HFFc6 (cell line): ENCODE data around the gene GH2. TPM values are rescaled to one million over a fixed set of nuclear protein-coding genes. Genes with fewer than 3 reads are reported as not detected.
"Not testable (repeated sequence)": the region's sequence is repeated elsewhere in the genome, so short reads cannot be mapped to it uniquely, and the experiment has no call there.

ENCODE experiments used
- DNase-seq: peaks from one replicate; pipeline ENCODE4 v3.0.0-alpha.2; 2018
- H3K27ac Mint-ChIP-seq: 2 replicates; pipeline ENCODE4 v1.8.0; 2020; ENCODE audit warnings: mild to moderate bottlenecking, mixed read lengths
- H3K27me3 Mint-ChIP-seq: 2 replicates; pipeline ENCODE4 v1.8.0; 2021; ENCODE audit warnings: mild to moderate bottlenecking, moderate library complexity, mixed read lengths; ENCODE audit not compliant: insufficient read depth
- H3K36me3 Mint-ChIP-seq: 2 replicates; pipeline ENCODE4 v1.8.0; 2021; ENCODE audit warnings: low read depth, mixed read lengths
- H3K4me1 Mint-ChIP-seq: 2 replicates; pipeline ENCODE4 v1.8.0; 2020; ENCODE audit warnings: low read depth, mixed read lengths
- H3K4me3 Mint-ChIP-seq: 2 replicates; pipeline ENCODE4 v1.8.0; 2020; ENCODE audit warnings: mild to moderate bottlenecking, moderate library complexity, mixed read lengths
- H3K9me3 Mint-ChIP-seq: 2 replicates; pipeline ENCODE4 v1.8.0; 2020; ENCODE audit warnings: mild to moderate bottlenecking, mixed read lengths
- CTCF ChIP-seq: fragments of 200-600 bp; sonication (generic); IDR thresholded peaks from 2 replicates; pipeline ENCODE4 v1.5.0; 2021; ENCODE audit warnings: antibody characterized with exemption, mild to moderate bottlenecking
- total RNA-seq, 6 experiments: library from RNA; stranded (reverse); fragmentation: NEBNext Ultra II Directional; extraction: Animal tissue kit (Norgen Biotek cat#: 25700); gene quantifications; 2 replicates in 1 of 6; 3 replicates in 5 of 6; pipeline ENCODE4 v1.2.3, GENCODE V29; 2021

GH2 gene
- total RNA-seq, 6 experiments from 2014 or later, result not detected

DNA sequence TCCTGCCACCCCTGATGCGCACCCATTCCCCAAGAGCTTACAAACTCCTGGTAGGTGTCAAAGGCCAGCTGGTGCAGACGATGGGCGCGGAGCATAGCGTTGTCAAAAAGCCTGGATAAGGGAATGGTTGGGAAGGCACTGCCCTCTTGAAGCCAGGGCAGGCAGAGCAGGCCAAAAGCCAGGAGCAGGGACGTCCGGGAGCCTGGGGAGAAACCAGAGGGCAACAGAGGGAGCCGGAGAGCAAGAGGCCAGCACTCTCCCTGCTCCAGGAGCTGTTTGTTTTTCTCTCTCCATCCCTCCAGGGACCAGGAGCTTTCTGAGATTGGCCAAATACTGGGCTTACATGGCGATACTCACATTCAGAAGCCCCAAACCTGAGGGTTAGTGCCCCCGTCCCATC is 36.6 kb upstream of the GH2 start:
- H3K4me3 Mint-ChIP-seq, result no peak overlapping the region
- H3K4me1 Mint-ChIP-seq, result no peaks in the 10 kb centered on the region
- no peak for TF ChIP-seq CTCF
- no peaks in the 10 kb centered on the region for H3K36me3 Mint-ChIP-seq
- H3K27me3 Mint-ChIP-seq, result peaks cover 33% of the 10 kb centered on the region
- no peak for DNase-seq
- H3K9me3 Mint-ChIP-seq, result no peaks in the 10 kb centered on the region
- no peak overlapping the region for H3K27ac Mint-ChIP-seq

- Mint-ChIP-seq H3K9me3 (no peaks in the 10 kb centered on the region), H3K27me3 (peaks cover 31% of the 10 kb centered on the region)
Measured at GRCh38 chr17:63917646-63918045, 35.9 kb upstream of the GH2 start.

DNA sequence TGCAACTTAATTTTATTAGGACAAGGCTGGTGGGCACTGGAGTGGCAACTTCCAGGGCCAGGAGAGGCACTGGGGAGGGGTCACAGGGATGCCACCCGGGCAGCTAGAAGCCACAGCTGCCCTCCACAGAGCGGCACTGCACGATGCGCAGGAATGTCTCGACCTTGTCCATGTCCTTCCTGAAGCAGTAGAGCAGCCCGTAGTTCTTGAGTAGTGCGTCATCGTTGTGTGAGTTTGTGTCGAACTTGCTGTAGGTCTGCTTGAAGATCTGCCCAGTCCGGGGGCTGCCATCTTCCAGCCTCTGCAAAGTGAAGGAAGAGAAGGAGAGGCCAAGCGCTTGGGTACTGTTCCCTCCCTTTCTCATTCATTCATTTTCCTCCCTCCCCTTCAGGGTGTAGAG is 35.5 kb upstream of the GH2 start:
- not testable (repeated sequence) for H3K9me3 Mint-ChIP-seq
- H3K27me3 Mint-ChIP-seq, result peaks cover 33% of the 10 kb centered on the region

More at GRCh38 chr17:63917646-63918045, 35.9 kb upstream of the GH2 start:
- TF ChIP-seq CTCF, result no peak
- Mint-ChIP-seq H3K36me3 (no peaks in the 10 kb centered on the region), H3K27ac (no peak overlapping the region), H3K4me3 (no peak overlapping the region), H3K4me1 (no peaks in the 10 kb centered on the region)
- DNase-seq, result no peak

GRCh38 chr17:63916566-63917185 is 34.9 kb upstream of the GH2 start:
- Mint-ChIP-seq H3K9me3 (no peaks in the 10 kb centered on the region), H3K4me3 (no peak overlapping the region), H3K36me3 (no peaks in the 10 kb centered on the region), H3K27me3 (peaks cover 34% of the 10 kb centered on the region), H3K27ac (no peak overlapping the region), H3K4me1 (no peaks in the 10 kb centered on the region)
- no peak for TF ChIP-seq CTCF
- DNase-seq, result no peak

More for the DNA sequence above, 35.5 kb upstream of the GH2 start:
- H3K36me3 Mint-ChIP-seq, H3K27ac Mint-ChIP-seq, H3K4me1 Mint-ChIP-seq, H3K4me3 Mint-ChIP-seq, DNase-seq: not testable (repeated sequence)

DNA sequence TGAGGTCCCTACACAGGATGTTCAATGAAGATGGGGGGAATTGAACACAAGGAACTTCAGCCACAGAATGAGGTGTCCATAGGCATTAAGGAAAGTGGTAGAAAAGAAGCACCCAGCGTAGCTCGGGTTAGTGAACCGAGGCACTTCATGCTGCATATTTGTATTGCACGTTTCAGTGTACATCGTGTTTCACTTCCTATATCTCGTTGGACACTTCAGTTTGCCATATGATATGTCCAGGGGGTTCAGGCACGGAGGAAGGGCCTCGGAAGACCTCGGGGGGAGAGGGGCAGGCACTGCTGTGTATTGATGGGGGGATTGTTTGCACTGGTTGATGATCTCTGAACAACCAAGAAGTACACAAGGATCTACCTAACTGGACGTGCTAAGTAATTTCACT is 34.0 kb upstream of the GH2 start:
- H3K4me1 Mint-ChIP-seq, H3K4me3 Mint-ChIP-seq, H3K36me3 Mint-ChIP-seq, H3K9me3 Mint-ChIP-seq, DNase-seq, H3K27ac Mint-ChIP-seq: not testable (repeated sequence)
- H3K27me3 Mint-ChIP-seq, result peaks cover 39% of the 10 kb centered on the region

GRCh38 chr17:63914471-63914870 is 32.7 kb upstream of the GH2 start:
- Mint-ChIP-seq H3K36me3 (no peaks in the 10 kb centered on the region), H3K27ac (no peak overlapping the region), H3K27me3 (peaks cover 49% of the 10 kb centered on the region), H3K9me3 (no peaks in the 10 kb centered on the region), H3K4me1 (no peaks in the 10 kb centered on the region), H3K4me3 (no peak overlapping the region)
- no peak for DNase-seq
- TF ChIP-seq CTCF, result no peak

GRCh38 chr17:63911657-63912100 is 29.9 kb upstream of the GH2 start:
- no peak for DNase-seq
- Mint-ChIP-seq H3K27me3 (peaks cover 65% of the 10 kb centered on the region), H3K4me3 (no peak overlapping the region), H3K9me3 (no peaks in the 10 kb centered on the region), H3K4me1 (no peaks in the 10 kb centered on the region), H3K36me3 (no peaks in the 10 kb centered on the region), H3K27ac (no peak overlapping the region)
- TF ChIP-seq CTCF, result peak; percentile 82
